K562 (cell line): ENCODE measurements around the gene EVI5L. TPM values are rescaled to one million over a fixed set of nuclear protein-coding genes. Genes with fewer than 3 reads are reported as not detected.
A peak's percentile ranks its signal among the peaks of the same experiment; 100 is the strongest.

Experiments
- ARID1B ChIP-seq: fragments of 450-650 bp; IDR thresholded peaks from 2 replicates; pipeline ENCODE4 v1.6.1; 2016; ENCODE audit warnings: antibody characterized with exemption, mild to moderate bottlenecking, inconsistent platforms
- ATF1 ChIP-seq, 2 experiments: fragments of 450-650 bp in 1 of 2; IDR thresholded peaks; 2 replicates each; pipeline ENCODE4 v1.6.1; 2016; ENCODE audit warnings: missing compliant biosample characterization in 1 of 2, missing genetic modification characterization in 1 of 2
- ATF7 ChIP-seq: fragments of 450-650 bp; IDR thresholded peaks from 2 replicates; pipeline ENCODE4 v1.7.1; 2014; ENCODE audit warnings: mild to moderate bottlenecking, moderate library complexity
- CBFA2T3 ChIP-seq: fragments of 450-650 bp; IDR thresholded peaks from 2 replicates; pipeline ENCODE4 v1.6.1; 2017
- CREM ChIP-seq: IDR thresholded peaks from 2 replicates; pipeline ENCODE4 v1.6.1; 2014; ENCODE audit warnings: antibody characterized with exemption, low read depth
- ESRRA ChIP-seq: fragments of 450-650 bp; IDR thresholded peaks from 2 replicates; pipeline ENCODE4 v1.6.1; 2014; ENCODE audit warnings: low read depth, mild to moderate bottlenecking, moderate library complexity, borderline replicate concordance
- GABPB2 ChIP-seq: fragments of 250-450 bp; sonication (Bioruptor Pico); conservative IDR thresholded peaks from 2 replicates; pipeline ENCODE4 v1.5.1; 2021; ENCODE audit warnings: mild to moderate bottlenecking
- GTF2A2 ChIP-seq: IDR thresholded peaks from 2 replicates; pipeline ENCODE4 v1.6.1; 2016; ENCODE audit warnings: mild to moderate bottlenecking, missing genetic modification characterization, missing compliant biosample characterization
- HDAC1 ChIP-seq, 2 experiments: fragments of 450-650 bp; IDR thresholded peaks; 2 replicates each; pipeline ENCODE4 v1.6.1; 2016 to 2017; ENCODE audit warnings: inconsistent platforms in 1 of 2, mild to moderate bottlenecking in 1 of 2, moderate library complexity in 1 of 2
- HOXB6 ChIP-seq: fragments of 250-450 bp; sonication (Bioruptor Pico); IDR thresholded peaks from 2 replicates; pipeline ENCODE4 v1.5.1; 2022; ENCODE audit warnings: mild to moderate bottlenecking, borderline replicate concordance
- L3MBTL2 ChIP-seq: fragments of 450-650 bp; IDR thresholded peaks from 2 replicates; pipeline ENCODE4 v1.6.1; 2016; ENCODE audit warnings: mild to moderate bottlenecking, moderate library complexity
- MAZ ChIP-seq, 2 experiments: fragments of 450-650 bp in 1 of 2; sonication (generic) in 1 of 2; formaldehyde crosslinking; IDR thresholded peaks in 1 of 2; conservative IDR thresholded peaks in 1 of 2; 2 replicates each; pipeline versions ENCODE4 v1.4.0 to v1.5.0; 2020; ENCODE audit warnings: mild to moderate bottlenecking in 1 of 2, missing genetic modification reagents in 1 of 2
- MYNN ChIP-seq, 2 experiments: sonication (generic); formaldehyde crosslinking in 1 of 2; IDR thresholded peaks; 2 replicates each; pipeline versions ENCODE4 v1.5.0 to v1.6.1; 2016 to 2020; ENCODE audit warnings: antibody characterized with exemption in 1 of 2, missing genetic modification reagents in 1 of 2
- NR1H2 ChIP-seq: sonication (generic); formaldehyde crosslinking; IDR thresholded peaks from 2 replicates; pipeline ENCODE4 v1.4.0; 2020; ENCODE audit warnings: mild to moderate bottlenecking, missing genetic modification reagents
- POLR2AphosphoS2 ChIP-seq: IDR thresholded peaks from 2 replicates; pipeline ENCODE4 v1.6.1; 2012; ENCODE audit warnings: low read length, improper control_type of control experiment
- PTRF ChIP-seq: fragments of 450-650 bp; IDR thresholded peaks from 2 replicates; pipeline ENCODE4 v1.6.1; 2016; ENCODE audit warnings: mild to moderate bottlenecking, missing genetic modification characterization, missing compliant biosample characterization
- SRF ChIP-seq, 2 experiments: fragments of 250-450, 450-650 bp in 1 of 2; sonication (Bioruptor Pico) in 1 of 2; sonication (generic) in 1 of 2; formaldehyde crosslinking; IDR thresholded peaks; 2 replicates each; pipeline versions ENCODE4 v1.5.0 to v1.5.1; 2020 to 2022; ENCODE audit warnings: mild to moderate bottlenecking in 1 of 2, missing genetic modification reagents in 1 of 2
- U2AF1 ChIP-seq: fragments of 200-400 bp; formaldehyde crosslinking; optimal IDR thresholded peaks from 2 replicates; pipeline ENCODE3; 2017; ENCODE audit warnings: mild to moderate bottlenecking, low read depth, low read length, moderate library complexity
- ZBTB33 ChIP-seq: sonication (generic); formaldehyde crosslinking; IDR thresholded peaks from 2 replicates; pipeline ENCODE4 v1.8.1; 2023; ENCODE audit warnings: mild to moderate bottlenecking, missing genetic modification reagents
- ZFP36 ChIP-seq: fragments of 150-350 bp; IDR thresholded peaks from 2 replicates; pipeline ENCODE4 v1.6.1; 2018; ENCODE audit warnings: low read length, low read depth; ENCODE audit not compliant: partially characterized antibody
- ZFX ChIP-seq: sonication (generic); formaldehyde crosslinking; IDR thresholded peaks from 2 replicates; pipeline ENCODE4 v1.8.0; 2022; ENCODE audit warnings: mild to moderate bottlenecking, missing genetic modification reagents, moderate library complexity
- ZNF41 ChIP-seq: fragments of 250-450 bp; sonication (Bioruptor Pico); conservative IDR thresholded peaks from 2 replicates; pipeline ENCODE4 v1.4.0; 2020; ENCODE audit warnings: mild to moderate bottlenecking
- ZNF551 ChIP-seq: fragments of 250-450 bp; sonication (Bioruptor Pico); IDR thresholded peaks from 2 replicates; pipeline ENCODE4 v1.5.0; 2021; ENCODE audit warnings: mild to moderate bottlenecking, moderate library complexity
- ZSCAN29 ChIP-seq: fragments of 450-650 bp; IDR thresholded peaks from 2 replicates; pipeline ENCODE4 v1.6.1; 2017
- polyA plus RNA-seq, 8 experiments: library from polyadenylated mRNA; depleted of rRNA in 4 of 8; stranded (reverse) in 5 of 8; unstranded in 3 of 8; fragments of >200 nt; fragmentation: Nextera tagmentation in 2 of 8; fragmentation: Illumina TruSeq in 1 of 8; extraction: Ambion mirVana in 2 of 8; extraction: Trizol in 1 of 8; gene quantifications; 2 replicates each; pipeline versions ENCODE4 v1.2.1 to v1.2.3, GENCODE V29; 2011 to 2014; ENCODE audit warnings: inconsistent platforms in 1 of 8, missing spikeins in 1 of 8
- total RNA-seq, 7 experiments: library from RNA; depleted of rRNA in 6 of 7; stranded (reverse); fragments of >200 nt in 6 of 7; fragmentation: Illumina TruSeq in 2 of 7; extraction: Trizol in 2 of 7; gene quantifications; 2 replicates each; pipeline versions ENCODE4 v1.2.1 to v1.2.3, GENCODE V29; 2011 to 2021; ENCODE audit warnings: low replicate concordance in 1 of 7
- TF ChIP-seq, protein P1 (sequence below): fragments of 250-450 bp; sonication (Bioruptor Pico); IDR thresholded peaks from 2 replicates; pipeline ENCODE4 v1.5.0; 2020; ENCODE audit warnings: mild to moderate bottlenecking, borderline replicate concordance

EVI5L gene
- total and polyA plus RNA-seq, 9 of the 15 experiments (the other 6 are each of a cell fraction or from before 2014, with no cell fraction given) = 0.69 to 1.8 (median 1.2) TPM; not detected in 2

- TF ChIP-seq, protein P1, sequence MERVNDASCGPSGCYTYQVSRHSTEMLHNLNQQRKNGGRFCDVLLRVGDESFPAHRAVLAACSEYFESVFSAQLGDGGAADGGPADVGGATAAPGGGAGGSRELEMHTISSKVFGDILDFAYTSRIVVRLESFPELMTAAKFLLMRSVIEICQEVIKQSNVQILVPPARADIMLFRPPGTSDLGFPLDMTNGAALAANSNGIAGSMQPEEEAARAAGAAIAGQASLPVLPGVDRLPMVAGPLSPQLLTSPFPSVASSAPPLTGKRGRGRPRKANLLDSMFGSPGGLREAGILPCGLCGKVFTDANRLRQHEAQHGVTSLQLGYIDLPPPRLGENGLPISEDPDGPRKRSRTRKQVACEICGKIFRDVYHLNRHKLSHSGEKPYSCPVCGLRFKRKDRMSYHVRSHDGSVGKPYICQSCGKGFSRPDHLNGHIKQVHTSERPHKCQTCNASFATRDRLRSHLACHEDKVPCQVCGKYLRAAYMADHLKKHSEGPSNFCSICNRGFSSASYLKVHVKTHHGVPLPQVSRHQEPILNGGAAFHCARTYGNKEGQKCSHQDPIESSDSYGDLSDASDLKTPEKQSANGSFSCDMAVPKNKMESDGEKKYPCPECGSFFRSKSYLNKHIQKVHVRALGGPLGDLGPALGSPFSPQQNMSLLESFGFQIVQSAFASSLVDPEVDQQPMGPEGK (CRISPR knock-in tag) = no peak
- TF ChIP-seq ZNF551 (CRISPR knock-in tag) = no peak
- TF ChIP-seq U2AF1 = no peak
- no peak for TF ChIP-seq GTF2A2 (tag)
- TF ChIP-seq ESRRA = 0 out of 2 replicates have a peak, but pooled peaks have one; percentile 31
- TF ChIP-seq CREM = peak; percentile 71
- peak; percentile 49; the same call in 1 of the 2 replicates for TF ChIP-seq L3MBTL2
- no peak for TF ChIP-seq HOXB6 (CRISPR knock-in tag)
- peak; percentile 61; the same call in 1 of the 2 replicates for TF ChIP-seq CBFA2T3
- TF ChIP-seq HDAC1 (IDR thresholded peaks at IDR 0.05) = peak in 1 of 2 experiments; percentile 75; a peak in 2 of 4 replicates
- no peak for TF ChIP-seq GABPB2
- peak; percentile 24; the same call in 1 of the 2 replicates for TF ChIP-seq ARID1B
- no peak for TF ChIP-seq ZNF41 (CRISPR knock-in tag)
- TF ChIP-seq ZFP36 = no peak
- 0 out of 4 replicates have a peak, but pooled peaks of 1 of the 2 experiments have one; percentile 46 for TF ChIP-seq SRF (CRISPR knock-in tag; IDR thresholded peaks at IDR 0.05)
- no peak for TF ChIP-seq PTRF
- TF ChIP-seq ATF7 = peak; percentile 45; the same call in 1 of the 2 replicates
- peak; percentile 33 to 90; a peak in 2 of 4 replicates for TF ChIP-seq MAZ (CRISPR knock-in tag; conservative IDR thresholded peaks at IDR 0.05 in 1 of 2, IDR thresholded peaks at IDR 0.05 in 1 of 2)
- no peak for TF ChIP-seq POLR2AphosphoS2
- peak; percentile 77; the same call in 1 of the 2 replicates for TF ChIP-seq MYNN (IDR thresholded peaks at IDR 0.05)
- TF ChIP-seq MYNN (CRISPR knock-in tag; IDR thresholded peaks at IDR 0.05) = no peak
- TF ChIP-seq ZSCAN29 = no peak
- no peak for TF ChIP-seq NR1H2
- peak; percentile 35 for TF ChIP-seq ZBTB33
- TF ChIP-seq ATF1 (CRISPR knock-in tag; IDR thresholded peaks at IDR 0.05) = no peak
- TF ChIP-seq ATF1 (tag; IDR thresholded peaks at IDR 0.05) = peak; percentile 17; the same call in 1 of the 2 replicates
- TF ChIP-seq ZFX (CRISPR knock-in tag) = peak; percentile 44; the same call in 1 of the 2 replicates
These were observed 23.1 kb downstream of the EVI5L start (continued) for GRCh38 chr19:7852851-7853769.
